Activated naive CD4-positive, alpha-beta T cell treated with Interleukin-2 at 50 U/mL for 16 hours (primary cell): ENCODE data around the gene ACVR1C.

Source experiments
- DNase-seq: peaks from one replicate; pipeline ENCODE4 v3.0.0-alpha.2; 2020

The ACVR1C gene

DNA sequence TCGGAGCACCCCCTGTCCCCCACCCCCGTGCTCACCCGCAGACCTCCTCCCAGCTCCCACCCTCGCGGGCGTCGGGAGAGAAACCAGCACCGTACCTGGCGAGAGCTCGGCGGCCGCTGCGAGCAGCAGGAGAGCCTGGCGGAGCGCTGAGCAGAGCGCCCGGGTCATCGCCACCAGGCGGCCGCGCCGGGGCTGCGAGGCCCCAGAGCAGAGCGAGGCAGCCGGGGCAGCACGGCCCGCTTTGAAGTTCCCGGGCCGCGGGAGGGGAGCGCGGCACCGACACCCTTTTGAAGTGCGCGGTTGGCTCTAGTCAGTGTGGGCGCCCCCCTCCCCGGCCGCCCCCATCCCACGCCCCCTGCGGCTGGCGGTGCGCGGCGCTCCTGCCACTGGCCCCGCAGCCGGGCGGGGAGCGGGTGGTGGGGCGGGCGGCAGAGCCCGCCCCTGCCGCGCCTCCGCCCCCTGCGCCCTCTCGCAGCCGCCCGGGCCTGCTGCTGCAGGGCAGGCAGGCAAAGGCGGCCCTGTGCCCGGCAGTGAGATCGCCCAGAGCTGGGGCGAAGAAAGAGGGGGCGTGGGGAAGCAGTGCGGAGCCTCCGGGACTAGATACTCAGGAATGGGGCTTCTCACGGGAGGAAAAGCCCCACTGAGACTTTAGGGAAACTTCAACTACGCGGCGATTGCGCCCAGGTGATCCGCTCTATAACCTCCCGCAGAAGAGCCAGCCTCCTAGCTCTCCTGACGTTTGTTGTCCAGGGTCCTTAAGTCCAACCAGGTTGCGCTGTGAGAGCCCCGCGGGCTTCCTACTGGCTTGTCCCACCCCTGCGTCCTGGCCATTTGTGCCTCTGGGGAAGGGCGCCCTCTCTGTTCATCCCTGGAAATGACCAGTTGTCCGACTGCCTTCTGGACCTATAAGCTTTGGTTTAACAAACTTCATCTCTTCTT lies at the start of gene ACVR1C:
ACVR1C (minus strand) TSS at position 388 of the 939 bp plus-strand sequence; CDS start at position 168, 220 bp downstream.
- DNase-seq = peak; percentile 67

DNA sequence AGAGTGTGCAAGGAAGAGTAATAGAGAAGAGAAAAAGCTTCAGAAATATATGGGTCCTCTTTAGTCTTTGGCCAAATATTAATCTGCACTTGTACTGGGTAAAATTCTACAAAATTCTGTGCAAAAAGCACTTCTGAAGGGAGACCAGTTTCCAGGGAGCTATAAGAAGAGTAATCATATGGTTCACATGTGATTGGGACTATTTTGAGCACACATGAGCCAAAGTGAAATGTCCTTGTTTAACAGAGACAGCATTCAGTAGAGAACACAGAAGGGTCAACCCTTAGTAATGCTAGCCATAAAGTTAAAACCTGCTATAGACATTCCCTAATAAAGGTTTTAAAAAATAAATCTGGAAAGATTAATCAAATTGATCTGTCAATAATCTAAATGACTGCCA lies 49.3 kb upstream of the ACVR1C start:
- no peak for DNase-seq

DNA sequence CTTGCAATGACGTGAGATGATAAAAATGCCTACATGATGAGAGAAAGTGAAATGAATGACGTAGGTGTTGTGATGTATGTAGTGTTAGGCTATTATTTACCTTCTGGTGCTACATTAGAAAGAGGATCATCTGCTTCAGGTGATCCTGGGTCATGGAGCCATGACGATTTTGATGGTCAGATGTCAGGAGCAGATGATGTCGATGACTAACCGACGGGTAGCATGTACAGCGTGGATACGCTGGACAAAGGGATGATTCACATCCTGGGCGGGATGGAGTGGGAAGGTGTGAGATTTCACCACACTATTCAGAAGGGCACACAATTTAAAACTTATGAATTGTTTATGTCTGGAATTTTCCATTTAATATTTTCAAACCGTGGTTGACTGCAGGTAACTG lies 43.5 kb upstream of the ACVR1C start:
- no peak for DNase-seq

DNA sequence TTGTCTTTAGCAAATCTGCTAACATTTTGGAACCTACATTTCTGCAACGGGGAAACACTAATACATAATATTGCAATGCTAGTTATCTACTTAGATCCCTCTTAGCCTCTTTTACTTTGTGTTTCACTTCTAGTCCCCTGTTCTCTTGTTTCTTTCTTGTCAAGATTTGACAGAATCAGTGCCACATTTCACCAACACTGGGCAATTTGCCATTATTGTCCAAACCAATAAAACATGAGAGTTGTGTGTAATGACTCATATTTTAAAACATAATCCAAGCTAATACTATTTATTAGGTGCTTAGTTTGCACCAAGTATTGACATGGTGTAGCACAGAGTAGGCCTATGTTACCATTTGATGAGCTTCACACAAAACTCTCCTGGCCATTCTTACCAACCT lies 33.7 kb upstream of the ACVR1C start:
- no peak for DNase-seq

DNA sequence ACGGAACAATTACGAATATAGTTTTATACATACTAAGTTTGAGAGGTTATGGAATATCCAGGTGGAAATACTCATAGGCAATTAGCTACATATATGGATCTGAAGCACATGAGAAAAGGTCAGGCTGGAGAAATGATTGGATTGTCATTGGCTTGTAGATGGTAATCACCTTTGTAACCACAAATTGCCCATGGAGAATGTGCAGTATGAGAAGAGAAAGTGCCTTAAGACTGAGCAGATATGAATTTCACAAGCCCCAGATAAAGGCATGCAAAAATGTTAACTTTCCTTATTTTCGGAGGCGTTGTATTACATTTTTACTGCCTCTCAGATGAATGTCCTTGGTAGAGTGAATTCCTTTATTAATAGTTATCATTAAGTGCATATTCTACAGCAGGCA lies 33.1 kb upstream of the ACVR1C start:
- no peak for DNase-seq

DNA sequence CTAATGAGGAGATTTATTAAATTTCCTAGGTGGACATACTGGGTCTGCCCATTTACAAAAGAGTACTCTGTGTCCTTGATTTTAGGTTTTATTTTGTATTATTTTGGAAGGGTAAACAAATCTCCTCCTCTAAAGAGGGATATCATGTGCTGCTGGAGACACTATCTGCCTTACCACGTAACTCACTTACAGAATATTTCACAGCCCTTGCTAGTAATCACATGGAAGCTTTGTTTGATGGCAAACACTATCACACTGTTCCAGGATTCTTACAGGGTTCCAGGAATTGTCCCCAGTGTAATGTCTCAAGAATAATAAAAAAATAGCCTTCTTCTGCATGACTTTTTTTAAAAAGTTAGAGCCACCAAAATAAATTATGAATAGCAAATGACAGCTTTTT lies 29.2 kb upstream of the ACVR1C start:
- DNase-seq = no peak

DNA sequence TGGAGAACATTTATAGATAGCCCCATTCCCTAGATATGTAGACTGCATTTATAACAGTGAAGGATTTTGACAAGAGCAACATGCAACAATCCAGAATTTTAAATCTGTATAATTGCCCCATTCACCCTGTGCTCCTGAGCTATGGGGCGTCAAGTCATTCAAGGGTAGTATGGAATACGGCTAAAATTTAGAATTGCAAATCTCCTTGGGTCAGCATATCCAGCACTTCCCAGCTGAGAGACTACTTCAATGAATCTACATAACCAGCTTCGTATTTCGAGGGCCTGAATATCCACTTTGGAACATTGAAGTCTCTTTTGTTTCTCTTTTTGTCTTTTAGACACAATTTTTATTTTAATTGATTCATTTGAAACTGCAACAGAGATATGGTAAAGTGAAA lies 28.4 kb upstream of the ACVR1C start:
- DNase-seq = no peak

DNA sequence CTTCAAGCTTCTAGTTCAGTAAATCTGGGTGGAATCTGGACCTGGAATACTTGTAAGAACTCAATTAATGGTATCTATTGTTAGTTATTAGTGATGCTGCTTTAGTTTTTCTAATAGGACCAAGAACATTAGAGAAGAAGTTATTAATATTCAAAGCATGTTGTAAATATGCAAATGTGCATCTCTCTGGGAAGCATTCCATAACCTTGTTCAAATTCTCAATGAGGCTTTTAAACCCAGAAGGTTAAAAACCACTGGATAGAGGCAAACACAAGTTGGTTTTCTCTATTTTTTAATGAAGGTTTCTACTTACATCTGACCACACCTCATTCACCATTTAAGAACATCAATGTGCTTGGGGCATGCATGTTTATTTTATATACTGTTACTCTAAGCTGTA lies 16.1 kb upstream of the ACVR1C start:
- DNase-seq = no peak

DNA sequence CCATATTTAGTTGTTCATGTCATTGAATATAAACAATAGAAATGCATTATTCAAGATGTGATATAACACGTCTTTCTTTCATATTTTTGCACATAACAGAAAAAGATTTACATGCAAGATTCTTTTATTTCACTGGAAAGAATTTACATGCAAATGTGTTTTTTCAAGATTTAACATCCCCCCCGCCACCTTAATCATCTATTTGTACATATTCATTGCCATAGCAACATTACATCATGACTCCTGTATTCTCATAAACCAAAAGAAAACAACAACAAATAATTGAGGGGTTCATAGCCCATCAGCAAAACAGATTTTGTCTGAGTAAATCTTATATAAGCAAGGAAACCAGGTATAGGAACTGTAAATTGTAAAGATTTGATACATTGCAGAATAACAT lies 3.2 kb upstream of the ACVR1C start:
- DNase-seq = no peak

DNA sequence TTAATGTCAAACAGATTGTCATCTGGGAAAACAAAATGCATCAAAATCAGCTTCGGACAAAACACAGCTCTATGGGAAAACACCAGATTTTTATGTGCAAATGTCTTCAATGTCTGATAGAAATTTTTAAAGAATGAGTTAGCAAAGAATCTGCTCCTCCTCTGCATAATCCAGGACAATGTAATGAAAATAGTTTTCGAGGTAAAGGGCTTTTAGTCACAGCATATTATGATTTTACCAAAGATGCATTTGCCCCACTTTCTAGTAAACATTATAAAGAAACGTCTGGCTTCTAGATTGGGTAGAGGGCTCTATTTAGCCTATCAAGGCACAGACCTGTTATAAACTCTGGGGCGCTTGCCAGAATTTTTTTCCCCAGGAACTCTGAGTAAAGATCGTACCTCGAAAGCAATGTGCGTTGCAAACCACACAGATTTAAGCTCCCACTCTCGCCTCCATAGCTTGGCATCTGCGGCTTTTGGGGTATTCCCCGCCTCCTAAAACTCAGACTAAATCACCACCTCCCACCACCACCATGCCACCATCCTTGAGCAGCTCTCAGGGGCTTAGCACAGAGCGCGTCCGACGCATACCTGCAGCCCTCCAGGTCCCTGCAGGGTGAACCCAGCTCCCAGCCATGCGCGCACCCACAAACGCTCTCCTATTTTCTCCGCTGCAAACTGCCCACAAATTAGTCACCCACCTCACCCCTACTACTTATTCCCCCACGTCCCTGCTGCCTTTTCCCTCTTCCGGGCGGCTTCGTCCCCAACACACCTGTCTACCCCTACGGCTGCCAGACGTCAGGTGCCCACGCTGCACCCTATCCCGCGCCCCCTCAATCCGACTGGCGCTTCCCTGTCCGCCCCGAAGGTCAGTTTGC lies 829 bp downstream of the ACVR1C start:
- peak; percentile 52 for DNase-seq

DNA sequence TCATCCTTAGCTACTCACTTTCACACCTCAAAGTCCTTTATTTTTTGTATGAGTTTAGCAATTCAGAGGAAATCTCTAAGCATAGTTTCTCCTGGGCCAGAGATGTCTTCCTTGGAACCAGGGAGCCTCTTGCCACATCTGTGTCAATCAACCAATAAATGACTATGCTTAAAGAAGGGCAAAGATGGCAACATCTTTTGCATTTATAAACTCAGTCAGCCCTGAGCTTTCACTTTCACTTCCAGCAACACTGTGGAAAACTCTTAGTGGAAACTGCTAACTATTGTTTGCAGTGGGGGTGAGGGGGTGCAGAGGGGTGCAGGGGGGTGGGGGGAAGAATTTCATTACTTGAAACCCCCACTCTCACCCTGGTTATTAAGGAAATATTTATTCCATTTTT lies 3.4 kb downstream of the ACVR1C start:
- DNase-seq = no peak

DNA sequence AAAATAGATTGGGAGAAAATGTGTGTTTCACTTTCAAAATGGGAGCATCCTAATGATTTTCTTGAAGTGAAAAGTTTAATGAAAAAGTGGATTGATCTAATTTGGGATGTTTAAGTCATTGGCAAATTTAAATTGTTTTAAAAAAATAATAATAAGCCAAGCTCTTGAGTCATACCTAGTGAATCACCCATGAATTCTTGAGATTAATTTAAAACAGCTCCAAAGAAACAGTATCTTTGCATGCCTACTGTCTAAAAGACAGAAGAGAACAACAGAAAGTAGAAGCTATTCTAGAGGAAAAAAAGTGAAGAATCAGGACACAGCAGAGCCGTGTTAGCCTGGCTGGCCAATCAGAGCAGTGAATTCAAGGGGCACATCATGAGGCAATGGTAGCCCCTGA lies 7.7 kb downstream of the ACVR1C start:
- no peak for DNase-seq

DNA sequence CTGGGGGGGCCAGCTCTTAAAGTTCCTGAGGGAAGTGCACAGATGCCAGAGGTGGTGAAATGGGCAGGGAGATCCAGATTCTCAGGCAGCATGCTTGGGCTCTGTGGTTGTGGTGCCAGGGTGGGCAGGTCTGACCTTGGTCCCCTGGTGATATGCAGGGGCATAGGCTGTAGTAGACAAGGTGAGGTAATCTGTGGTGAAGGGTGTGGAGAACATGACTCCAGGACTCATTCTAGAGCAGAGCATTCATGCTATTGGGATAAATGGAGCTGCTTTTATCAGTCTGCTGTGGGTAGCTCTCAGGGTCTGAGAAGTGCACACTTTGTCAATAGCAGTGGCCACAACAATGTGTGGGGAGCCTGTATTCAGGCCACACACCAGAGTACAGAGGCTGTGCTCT lies 16.9 kb downstream of the ACVR1C start:
- no peak for DNase-seq

DNA sequence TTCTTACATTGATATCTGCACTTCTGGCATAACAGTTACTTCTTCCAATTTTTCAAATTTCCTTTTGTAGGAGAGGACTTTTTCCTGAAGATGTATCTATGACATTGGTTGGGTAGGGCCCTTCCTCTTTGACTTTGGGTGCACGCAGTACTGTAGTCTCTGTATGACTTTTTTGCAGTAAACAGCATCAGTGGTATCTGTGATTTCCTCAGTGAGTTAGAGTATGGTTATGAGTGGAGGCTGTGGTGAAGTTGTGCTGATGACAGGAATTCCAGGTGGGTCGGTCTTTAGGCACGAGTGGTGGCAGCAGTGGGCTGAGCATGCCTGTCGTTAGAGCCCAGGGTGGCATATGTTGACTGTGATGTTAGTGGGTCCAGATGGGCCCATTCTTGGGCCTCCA lies 17.6 kb downstream of the ACVR1C start:
- no peak for DNase-seq

DNA sequence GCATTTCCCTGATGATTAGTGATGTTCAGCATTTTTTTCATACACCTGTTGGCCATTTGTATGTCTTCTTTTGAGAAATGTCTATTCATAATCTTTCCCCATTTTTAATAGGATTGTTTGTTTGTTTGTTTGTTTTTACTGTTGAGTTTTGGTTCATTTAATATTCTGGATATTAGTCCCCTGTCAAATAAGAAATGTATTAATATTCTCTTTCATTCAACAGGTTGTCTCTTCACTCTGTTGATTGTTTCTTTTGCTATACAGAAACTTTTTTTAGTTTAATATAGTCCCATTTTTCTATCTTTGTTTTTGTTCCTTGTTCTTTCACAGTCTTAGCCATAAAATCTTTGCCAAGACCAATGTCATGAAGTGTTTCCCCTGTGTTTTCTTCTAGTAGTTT lies 22.1 kb downstream of the ACVR1C start:
- DNase-seq = no peak

DNA sequence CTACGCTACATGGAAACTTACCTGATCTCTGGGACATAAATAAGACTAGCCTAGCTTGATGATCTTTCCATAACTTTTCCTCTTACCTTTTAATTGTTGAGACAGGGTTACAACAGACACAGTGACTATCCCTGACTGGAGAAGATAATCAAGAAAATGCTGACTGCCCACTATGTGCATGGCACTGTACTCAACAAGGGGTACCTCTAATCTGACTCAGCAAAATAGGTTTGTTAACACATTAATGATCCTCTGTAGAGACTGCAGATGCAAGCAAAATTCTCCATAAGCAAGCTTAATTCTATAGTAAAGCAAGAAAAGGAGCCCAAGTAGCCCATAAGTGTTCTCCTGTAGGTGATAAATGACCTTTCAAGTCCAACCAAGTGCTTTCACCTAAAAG lies 25.5 kb downstream of the ACVR1C start:
- no peak for DNase-seq

DNA sequence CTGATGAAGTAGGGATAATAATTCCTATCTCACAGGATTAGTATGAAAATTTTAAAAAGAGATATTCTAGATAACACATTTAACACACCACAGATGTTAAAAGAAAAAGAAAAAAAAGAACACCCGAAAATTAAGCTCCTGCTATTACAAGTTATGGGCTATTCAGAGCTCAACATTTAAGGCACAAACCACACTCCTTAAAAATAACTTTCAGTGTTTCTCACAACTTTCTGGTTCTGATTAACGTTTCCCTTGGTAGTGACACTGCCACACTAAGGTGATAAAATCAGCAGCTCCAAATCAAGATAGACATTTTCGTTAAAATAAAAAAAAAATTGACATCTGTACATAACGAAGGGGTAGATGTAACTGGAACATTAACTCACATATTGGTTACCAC lies 26.9 kb downstream of the ACVR1C start:
- no peak for DNase-seq

DNA sequence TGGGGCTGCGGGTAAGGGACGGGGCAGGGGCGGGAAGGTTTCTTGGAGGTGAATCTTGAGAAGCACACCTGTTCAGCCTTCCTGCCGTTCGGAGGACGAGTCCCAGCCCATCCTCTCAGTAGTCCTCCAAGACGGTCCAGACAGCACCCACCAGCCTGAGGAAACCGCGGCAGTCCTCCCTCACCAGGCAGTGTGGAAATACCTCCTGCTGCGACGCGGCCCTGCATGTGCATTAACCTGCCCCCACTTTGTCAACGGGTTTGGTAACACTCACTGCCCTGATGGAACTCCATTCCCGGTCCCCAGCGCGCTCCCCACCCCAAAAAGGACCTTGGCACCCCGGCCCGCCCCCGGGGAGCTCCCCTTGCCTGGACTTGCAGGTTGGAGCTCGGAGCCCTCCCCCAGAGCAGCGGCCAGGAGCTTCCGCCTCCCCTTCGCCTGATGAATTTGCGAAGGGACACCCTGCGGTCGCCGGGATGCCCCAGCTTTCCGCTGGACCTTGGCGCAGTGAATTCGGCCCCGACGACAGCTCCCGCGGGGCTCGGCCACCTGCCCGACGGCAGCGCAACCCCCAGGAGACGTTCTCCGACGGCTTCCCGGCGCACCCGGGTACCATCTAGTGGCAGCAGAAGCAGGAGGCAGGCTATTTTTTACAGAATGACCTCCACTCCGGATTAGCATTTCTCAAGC lies 31.5 kb downstream of the ACVR1C start:
- DNase-seq = peak; percentile 62

DNA sequence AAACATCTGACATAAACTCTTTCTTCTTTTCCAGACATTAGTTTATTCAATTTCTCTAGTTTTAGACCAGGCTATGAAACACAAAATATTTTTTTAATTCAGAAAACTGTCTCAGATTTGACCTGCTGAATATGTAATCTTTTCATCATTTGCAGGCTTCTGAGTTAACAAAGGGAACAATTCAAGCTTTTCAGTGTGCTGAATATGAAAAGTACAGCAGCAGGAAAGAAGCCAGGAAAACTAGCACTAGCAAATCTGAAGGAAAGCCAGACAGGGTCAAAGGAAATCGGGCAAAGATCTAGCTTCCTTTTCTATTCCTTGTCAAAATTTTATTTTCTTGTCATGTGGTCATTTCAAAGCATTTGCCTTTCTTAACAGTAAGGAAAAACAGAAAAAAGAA lies 35.3 kb downstream of the ACVR1C start:
- no peak for DNase-seq

DNA sequence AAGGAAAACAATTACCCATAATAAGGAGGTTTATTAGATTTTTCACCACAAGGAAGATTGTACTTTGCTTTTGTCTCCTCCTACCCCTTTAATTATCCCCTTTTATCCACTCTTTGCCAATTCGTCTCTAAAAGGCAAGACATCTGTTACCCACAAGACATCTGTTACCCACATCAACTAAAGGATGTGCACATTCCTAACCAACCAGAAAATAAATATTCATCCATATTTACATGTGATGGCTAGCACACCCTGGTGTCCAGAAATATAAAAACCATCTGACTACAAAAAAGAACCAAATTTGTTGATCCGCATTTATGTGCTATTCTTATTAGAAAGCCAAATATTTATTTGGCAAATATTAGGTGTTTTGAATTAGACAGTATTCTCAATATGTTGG lies 35.7 kb downstream of the ACVR1C start:
- DNase-seq = no peak

DNA sequence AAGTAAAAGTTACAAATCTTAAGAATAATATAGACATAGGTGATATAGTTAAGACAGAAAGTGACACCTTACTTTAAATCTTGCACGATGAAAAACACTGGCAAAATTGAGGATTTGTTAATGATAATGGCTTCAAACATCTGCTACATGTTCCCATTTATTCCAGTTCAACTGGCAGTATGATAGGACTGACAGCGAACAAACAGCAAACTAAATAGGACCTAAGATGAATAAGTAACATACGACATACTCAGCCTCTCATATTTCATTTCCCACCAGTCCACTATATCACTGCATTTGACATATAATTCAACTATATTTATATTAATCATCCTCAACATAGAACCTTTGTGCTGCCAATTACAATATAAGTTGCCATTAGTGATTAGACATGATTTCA lies 36.3 kb downstream of the ACVR1C start:
- no peak for DNase-seq

DNA sequence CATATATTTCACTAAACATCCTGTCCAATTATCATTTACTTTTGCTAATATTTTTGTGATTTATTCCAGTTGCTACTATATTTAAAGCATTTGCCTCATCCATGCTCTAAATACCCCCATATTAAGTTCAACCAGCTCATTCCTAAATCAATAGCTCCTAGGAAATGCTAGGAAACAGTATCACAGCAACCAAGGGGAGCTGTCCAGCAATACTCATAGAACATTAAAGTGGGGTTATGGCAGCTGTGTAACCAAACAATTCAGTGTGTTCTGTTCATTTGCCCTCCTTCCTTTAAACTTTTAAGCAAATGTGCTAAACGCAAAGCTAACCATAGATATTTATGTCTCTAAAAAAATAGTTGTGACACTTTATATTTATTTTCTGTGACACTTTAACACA lies 41.1 kb downstream of the ACVR1C start:
- no peak for DNase-seq

DNA sequence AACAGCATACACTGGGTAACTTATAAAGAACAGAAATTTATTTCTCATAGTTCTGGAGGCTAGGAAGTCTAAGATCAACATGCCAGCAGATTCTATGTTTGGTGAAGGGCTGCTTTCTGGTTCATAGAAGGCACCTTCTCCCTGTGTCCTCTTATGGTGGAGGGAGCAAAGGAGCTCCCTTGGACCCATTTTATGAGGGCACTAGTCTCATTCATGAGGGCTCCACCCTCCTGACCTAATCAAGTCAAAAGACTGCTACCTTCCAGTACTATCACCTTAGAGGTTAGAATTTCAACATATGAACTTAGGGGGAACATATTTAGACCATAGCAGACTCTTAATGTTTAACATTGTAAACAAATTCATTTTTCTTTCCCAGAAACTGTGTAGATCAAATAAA lies 54.5 kb downstream of the ACVR1C start:
- DNase-seq = no peak
